Measurements from ENCODE around the gene ZNF438. TPM values are rescaled to one million over a fixed set of nuclear protein-coding genes. Genes with fewer than 3 reads are reported as not detected.

The ZNF438 gene
- total and polyA plus RNA-seq, 9 donors: 6.2 to 12.7 (median 7.1) TPM

- WGBS, 3 donors: 86 to 92% (median 91%) methylated on average over 3 of the region's 3 CpGs
- Histone ChIP-seq H3K27ac (no peak overlapping the region), H3K27me3 (no peaks in the 10 kb centered on the region), H3K9me3 (no peaks in the 10 kb centered on the region), H3K4me3 (no peak overlapping the region), H3K36me3 (no peaks in the 10 kb centered on the region), H3K4me1 (ENCODE audit: insufficient read depth) (peaks cover 3% of the 10 kb centered on the region)
- intact Hi-C loops (cut with DNase I): no loop called here
- DNase-seq: no peak
- TF ChIP-seq CTCF (IDR thresholded peaks at IDR 0.05): no peak
- no peak for TF ChIP-seq EP300 (IDR thresholded peaks at IDR 0.05)
- TF ChIP-seq POLR2A (IDR thresholded peaks at IDR 0.05): no peak
Observed at GRCh38 chr10:30997536-30998235, 34.0 kb downstream of the ZNF438 start.

GRCh38 chr10:30996481-30997005, 35.1 kb downstream of the ZNF438 start:
- no peak for DNase-seq
- Histone ChIP-seq H3K27ac (no peak overlapping the region), H3K9me3 (no peaks in the 10 kb centered on the region), H3K36me3 (no peaks in the 10 kb centered on the region), H3K4me3 (no peak overlapping the region), H3K4me1 (ENCODE audit: insufficient read depth) (peaks cover 3% of the 10 kb centered on the region), H3K27me3 (no peaks in the 10 kb centered on the region)
- TF ChIP-seq EP300 (IDR thresholded peaks at IDR 0.05): no peak
- TF ChIP-seq POLR2A (IDR thresholded peaks at IDR 0.05): no peak
- TF ChIP-seq CTCF (IDR thresholded peaks at IDR 0.05): no peak
- intact Hi-C loops (cut with DNase I): no loop called here

- intact Hi-C loops (cut with DNase I): no loop called here
- no peak for TF ChIP-seq POLR2A (IDR thresholded peaks at IDR 0.05)
- 90 to 97% (median 94%) methylated on average over 3 of the region's 3 CpGs for WGBS, 3 donors
- H3K4me3 ChIP-seq: no peak overlapping the region
- H3K27me3 ChIP-seq: no peaks in the 10 kb centered on the region
- H3K4me1 ChIP-seq (ENCODE audit: insufficient read depth): peaks cover 3% of the 10 kb centered on the region
- H3K36me3 ChIP-seq: no peaks in the 10 kb centered on the region
- no peaks in the 10 kb centered on the region for H3K9me3 ChIP-seq
- DNase-seq: no peak
- H3K27ac ChIP-seq: no peak overlapping the region
Observed at GRCh38 chr10:30995081-30995770, 36.4 kb downstream of the ZNF438 start.

- Histone ChIP-seq H3K36me3 (no peaks in the 10 kb centered on the region), H3K27me3 (no peaks in the 10 kb centered on the region), H3K4me1 (ENCODE audit: insufficient read depth) (peaks cover 1% of the 10 kb centered on the region), H3K27ac (no peak overlapping the region), H3K4me3 (no peak overlapping the region), H3K9me3 (no peaks in the 10 kb centered on the region)
- intact Hi-C loops (cut with DNase I): no loop called here
- TF ChIP-seq EP300 (IDR thresholded peaks at IDR 0.05) (no peak), CTCF (IDR thresholded peaks at IDR 0.05) (no peak), POLR2A (IDR thresholded peaks at IDR 0.05) (no peak)
- WGBS, 3 donors: 88 to 100% (median 100%) methylated on average over 1 of the region's 1 CpG
- no peak for DNase-seq
Observed at GRCh38 chr10:30993155-30993554, 38.5 kb downstream of the ZNF438 start.

GRCh38 chr10:30992681-30993080, 39.0 kb downstream of the ZNF438 start:
- no peaks in the 10 kb centered on the region for H3K27me3 ChIP-seq
- no peak overlapping the region for H3K27ac ChIP-seq
- no peaks in the 10 kb centered on the region for H3K36me3 ChIP-seq
- intact Hi-C loops (cut with DNase I): no loop called here
- H3K4me1 ChIP-seq (ENCODE audit: insufficient read depth): peaks cover 1% of the 10 kb centered on the region
- DNase-seq: no peak
- H3K9me3 ChIP-seq: no peaks in the 10 kb centered on the region
- no peak overlapping the region for H3K4me3 ChIP-seq
- no peak for TF ChIP-seq CTCF (IDR thresholded peaks at IDR 0.05)
- no peak for TF ChIP-seq POLR2A (IDR thresholded peaks at IDR 0.05)
- TF ChIP-seq EP300 (IDR thresholded peaks at IDR 0.05): no peak
- WGBS, 3 donors: 78 to 88% (median 82%) methylated on average over 4 of the region's 4 CpGs
